ENCODE data around the gene SPTAN1.
"Not testable (repeated sequence)": the region's sequence is repeated elsewhere in the genome, so short reads cannot be mapped to it uniquely, and the experiment has no call there.

SPTAN1 gene

DNA sequence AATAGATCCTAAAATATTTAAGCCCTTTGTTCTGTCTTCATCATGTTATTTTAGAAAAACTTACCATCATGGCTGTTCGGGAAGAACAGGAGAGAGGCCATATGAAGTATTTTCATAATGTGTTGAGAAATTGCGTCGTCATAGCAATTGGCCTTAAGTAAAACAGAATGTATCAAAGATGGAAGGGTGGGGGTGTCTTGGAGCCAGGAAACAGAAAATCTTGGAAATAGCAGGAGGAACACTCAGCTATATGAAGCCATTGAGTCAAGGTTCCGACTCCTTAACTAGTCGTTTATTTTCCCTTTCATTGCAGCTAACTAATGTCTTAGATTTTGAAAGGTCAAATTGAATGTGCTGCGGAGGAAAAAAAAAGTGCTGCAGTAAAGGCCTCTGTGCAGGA is 1.3 kb downstream of the SPTAN1 start:
- DNase-seq, result no peak

DNA sequence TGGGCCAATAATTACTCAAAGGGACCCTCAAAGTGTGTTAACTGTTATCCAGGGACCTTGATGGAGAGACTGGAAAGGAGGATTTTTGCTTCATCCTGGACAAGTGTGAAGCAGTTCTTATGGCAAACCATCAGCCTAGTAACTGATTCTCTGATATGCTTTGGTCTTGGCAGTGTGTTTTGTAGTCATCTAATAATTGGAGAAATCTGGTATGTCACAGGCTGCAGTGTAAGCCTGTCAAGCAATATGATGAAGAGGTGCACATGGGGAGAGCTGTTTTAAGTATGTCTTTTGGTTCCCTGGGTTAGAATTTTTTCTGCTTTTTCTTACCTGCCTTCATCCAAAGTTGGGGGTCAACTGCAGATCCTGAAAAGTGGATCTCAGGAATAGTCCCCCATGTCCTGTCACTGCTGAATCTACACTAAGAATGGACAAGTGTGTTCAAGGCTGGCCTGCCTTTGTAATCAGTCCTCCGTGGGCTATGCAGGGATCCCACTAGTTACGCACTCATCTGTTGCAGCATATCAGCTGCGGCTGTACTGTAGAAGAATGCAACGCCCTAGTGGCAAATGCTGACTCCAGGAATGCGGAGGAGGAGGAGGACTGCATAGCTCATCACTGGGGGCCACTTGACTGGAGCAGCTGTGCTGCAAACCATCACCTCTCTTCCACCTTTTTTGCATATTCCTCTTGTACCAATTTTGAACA is 1.9 kb downstream of the SPTAN1 start:
- no peak for DNase-seq

DNA sequence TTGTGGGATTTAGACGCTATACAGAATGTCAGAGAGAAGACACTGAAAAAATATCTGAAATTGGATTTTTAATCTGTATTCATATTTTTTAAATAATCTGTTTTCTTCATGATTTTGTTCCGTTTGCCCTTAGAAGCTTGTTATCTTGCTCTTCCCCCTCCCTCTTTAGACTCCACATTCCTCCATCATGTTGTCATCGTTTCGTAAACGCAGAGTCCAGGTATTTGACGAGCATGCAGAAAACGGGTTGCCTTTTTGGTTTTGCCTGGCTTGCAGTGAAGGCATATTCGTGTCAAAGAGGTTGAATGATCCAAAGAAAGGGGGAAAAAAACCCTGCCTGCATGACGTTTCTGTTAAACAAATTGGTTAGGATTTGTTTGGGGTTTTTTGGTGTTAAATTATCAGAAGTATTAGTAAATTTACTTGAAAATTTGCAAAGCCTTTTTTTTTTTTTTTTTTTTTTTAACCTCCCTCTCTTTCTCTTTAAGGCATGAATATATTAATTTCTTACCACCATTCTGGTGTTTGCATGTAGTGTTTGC is 2.9 kb downstream of the SPTAN1 start:
- DNase-seq, result no peak

DNA sequence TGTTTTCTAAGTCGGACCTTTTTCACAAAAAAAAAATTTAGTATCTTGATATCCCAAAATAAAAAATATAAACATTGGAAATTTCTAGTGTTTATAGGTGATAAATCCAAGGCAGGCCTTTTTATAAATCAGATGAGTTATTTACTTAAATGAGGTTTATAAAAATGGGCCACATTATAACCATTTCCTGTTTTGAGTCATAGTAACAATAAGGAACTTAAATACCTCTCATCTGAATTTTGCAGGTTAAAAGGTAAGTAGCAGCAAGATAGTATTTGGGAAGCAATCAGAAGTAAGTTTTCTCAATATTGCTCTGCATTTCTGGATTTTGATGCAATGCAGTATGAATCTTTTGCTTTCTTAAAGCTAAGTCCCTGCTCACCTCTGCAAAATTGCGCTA is 3.9 kb downstream of the SPTAN1 start:
- DNase-seq, result no peak

DNA sequence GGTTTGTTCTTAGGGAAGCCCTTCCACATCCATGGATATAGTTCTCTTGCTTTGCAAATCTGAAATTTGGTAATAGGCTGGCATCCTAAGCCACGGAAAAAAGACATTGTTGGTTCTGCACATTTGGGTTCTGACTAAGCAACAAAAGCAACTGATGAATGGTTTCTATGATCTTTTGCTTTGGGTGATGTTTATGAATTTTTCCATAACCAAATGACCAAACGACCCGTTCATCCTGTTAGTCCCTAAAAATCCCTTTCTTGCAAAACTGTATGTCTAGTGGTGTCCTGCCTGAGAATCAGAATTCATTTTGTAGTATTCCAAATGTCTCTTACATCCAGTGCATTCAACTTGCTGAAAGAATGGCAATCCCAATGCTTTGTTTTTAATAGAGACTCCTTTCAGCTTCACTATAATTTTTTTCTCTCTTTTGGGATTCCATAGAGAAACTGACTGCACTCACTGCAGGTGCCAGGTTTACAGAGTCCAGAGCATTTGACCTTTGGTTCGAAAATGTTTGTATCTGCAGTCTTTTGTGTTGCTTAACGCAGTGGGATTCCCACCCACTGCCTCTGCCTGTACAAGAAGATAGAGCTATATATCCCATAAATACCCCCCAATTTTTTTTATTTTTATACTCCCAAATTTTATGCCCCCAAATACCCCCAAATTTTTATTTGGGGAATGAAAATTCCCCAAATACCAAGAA is 4.7 kb downstream of the SPTAN1 start:
- DNase-seq, result no peak

DNA sequence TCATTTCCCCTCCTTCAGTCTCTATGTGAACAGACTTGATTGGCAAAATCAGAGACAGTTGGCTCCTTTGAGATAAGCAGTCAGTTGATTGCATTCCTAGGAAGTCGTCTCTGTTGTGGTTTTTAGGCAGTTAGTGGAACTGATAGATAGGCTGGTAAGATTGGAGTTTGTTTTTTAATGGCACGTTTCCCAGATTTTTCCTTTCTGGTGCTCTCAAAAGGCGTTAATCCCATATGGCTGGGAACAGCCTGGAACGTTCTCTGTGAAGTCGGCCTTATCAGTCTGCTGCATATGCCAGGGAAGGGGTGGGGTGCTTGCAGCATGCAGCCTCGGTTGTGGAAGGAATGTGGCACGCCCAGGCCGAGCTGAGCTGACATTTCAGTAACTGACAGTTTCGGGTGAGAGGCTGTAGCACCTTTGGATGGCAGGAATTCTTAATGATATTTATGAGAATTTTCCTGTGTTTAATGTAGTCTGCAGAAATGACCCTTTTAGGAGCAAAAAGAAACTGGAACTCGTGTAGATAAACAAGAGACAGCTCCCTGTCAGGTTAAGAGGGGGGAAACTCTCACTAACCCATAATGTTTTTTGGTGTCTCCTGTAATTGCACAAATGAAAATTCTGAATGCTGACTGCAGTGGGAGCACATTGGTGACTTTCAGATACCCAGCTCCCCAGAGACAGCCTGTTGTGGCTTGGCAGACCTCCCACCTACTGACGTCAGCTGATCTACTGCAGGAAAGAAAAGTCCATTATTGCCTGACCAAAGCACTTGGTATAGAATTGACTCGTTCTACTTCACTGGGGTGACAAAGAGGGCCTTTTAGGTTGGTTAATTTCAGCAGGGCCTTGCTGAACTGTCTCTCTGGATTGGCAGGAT is 6.3 kb downstream of the SPTAN1 start:
- peak; percentile 34 to 57 for DNase-seq

DNA sequence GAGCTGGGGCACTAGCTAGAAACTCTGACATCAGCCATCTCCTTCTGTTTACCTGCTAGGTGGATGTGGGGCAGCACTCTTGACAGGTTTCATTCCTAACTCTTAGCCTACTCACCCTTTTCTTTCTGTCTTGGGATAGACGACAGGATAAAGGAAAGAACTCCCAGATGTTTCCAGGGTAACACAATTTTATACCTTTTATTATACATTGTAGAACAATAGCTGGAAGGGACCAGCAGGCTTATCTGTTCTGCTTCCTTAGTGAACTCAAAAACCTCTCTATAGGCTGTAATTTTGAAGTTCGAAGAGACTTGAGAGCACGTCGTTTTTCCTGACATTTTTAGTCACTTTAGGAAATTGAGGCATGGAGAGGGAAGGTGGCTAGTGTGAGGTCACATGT is 13.2 kb downstream of the SPTAN1 start:
- DNase-seq, result no peak

DNA sequence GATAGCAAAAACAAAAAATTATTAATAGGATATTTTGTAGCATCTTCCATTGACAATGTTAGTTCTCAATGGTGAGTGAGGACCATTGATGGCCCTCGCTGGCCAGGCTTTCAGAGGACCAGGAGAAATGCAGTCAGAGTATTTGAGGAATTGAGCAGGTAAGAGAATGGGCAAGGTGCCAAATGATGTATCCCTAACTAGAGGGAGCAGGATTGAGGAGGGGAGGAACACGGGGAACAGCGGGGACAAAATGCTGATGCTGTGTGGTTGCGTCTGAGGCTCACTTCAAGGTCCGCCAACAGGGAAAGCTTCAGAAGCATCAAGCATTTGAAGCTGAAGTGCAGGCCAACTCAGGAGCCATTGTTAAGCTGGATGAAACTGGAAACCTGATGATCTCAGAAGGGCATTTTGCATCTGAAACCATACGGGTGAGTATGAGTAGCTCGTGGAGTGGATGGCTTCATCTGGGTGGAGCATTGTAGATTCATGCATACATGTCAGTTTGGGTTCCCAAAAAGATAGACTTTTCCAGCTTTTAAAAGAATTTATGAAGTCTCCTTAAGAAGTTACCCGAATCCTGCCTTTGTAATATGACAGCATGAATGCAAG is 16.2 kb downstream of the SPTAN1 start:
- DNase-seq, result no peak

DNA sequence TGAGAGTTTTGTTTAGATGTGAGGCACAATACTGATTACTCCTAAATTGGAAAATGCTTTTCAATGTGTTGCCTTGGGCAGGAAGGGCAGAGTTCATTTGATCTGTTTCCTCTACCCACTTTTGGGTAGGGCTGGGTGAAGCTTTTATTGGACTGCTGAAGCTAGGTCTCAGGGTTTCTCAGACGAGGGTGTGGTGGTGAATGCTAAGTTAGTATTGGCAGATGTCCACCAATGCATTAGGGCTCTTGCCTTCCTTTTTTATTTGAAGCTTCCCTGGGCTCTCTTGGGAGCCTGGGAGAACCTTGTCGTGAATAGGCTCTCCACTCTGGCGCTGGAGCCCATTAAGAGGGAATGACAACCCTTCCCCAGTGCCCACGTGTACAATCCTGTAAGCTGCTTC is 23.1 kb downstream of the SPTAN1 start:
- DNase-seq, result no peak

DNA sequence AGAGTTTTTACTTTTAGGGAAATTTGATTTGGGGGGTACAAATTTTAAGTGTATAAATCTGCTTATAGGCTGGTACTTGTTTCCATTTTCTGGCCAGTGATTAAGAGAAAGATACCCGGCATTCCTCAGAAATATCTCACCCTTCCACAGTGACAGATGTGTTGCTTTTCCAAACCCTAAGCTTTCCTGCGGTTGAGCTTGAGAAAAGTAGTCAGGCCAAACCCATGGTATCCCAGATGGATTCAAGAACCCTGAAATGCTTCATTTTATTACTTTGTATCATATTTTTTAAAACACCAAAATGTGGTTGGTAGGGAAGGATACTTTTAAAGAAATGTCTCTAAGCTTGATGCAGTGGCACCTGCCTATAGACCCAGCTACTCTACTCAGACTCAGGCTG is 23.5 kb downstream of the SPTAN1 start:
- DNase-seq, result no peak

DNA sequence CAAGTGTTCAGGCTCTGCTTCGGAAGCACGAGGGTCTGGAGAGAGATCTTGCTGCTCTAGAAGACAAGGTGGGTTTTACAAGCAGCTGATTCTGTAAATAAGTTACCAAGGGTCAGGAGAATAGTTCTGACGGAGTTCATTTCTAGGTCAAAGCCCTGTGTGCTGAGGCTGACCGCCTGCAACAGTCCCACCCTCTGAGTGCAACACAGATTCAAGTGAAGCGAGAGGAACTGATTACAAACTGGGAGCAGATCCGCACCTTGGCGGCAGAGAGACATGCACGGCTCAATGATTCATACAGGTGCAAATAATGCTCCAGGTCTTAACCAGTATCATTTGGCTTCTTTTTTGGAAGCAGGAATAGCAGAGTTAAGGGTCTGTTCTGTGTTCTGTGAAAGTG is 24.8 kb downstream of the SPTAN1 start:
- DNase-seq, result no peak

DNA sequence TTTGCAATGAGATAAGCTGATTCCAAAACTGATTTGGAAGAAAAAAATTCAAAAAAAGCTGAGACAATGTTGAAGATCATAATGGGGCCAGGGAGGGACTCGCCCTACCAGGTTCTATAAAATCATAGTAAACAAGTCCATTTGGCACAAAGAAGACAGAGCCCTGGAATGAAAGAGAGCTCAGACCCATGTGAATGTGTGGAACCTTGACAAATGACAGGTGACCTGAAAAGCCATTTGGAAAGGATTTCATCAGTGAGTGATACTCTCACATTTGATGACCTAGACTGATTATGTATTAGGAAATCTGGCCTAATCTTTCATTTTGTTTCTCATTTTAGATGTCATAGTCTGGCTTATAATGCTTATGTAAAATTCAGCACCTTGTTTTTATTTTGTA is 26.8 kb downstream of the SPTAN1 start:
- DNase-seq, result no peak

DNA sequence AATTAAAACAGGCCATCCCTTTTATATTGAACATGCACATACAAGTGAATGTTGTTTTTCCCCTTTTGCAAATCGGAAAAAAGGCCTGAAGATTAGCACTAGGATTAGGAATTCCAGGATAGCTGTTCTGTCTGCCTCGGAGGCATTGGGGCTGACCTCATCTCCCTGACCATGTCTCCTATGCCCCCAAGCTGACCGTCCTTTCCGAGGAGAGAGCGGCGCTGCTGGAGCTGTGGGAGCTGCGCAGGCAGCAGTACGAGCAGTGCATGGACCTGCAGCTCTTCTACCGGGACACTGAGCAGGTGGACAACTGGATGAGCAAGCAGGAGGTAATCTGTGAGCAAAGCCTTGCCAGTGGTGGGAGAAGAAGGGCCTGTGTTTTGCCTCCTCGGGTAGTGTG is 28.3 kb downstream of the SPTAN1 start:
- DNase-seq, result no peak

DNA sequence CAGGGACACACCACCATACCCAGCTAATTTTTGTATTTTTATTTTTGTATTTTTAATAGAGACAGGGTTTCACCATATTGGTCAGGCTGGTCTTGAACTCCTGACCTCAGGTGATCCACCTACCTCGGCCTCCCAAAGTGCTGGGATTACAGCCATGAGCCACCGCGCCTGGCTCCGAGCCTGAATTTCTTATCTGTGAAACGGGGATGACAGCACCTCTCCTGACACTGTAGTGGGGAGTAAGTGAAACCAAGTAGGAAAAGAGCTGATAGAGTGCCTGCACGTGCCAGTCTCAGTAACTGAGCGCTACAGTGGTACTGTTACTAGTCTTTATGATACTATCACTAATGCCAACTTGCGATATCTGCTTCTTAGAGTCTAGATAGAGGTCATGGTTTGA is 32.8 kb downstream of the SPTAN1 start:
- not testable (repeated sequence) for DNase-seq

DNA sequence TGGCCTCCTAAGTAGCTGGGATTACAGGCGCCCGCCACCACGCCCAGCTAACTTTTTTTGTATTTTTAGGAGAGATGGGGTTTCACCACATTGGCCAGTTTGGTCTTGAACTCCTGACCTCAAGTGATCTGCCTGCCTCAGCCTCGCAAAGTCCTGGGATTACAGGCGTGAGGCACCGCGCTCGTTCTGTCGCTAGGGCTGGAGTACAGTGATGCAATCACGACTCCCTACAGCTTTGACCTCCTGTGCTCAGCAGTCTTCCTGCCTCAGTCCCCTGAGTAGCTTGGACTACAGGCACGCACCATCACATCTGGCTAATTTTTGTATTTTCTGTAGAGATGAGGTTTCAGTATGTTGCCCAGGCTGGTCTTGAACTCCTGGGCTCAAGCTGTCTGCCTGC is 34.5 kb downstream of the SPTAN1 start:
- not testable (repeated sequence) for DNase-seq

DNA sequence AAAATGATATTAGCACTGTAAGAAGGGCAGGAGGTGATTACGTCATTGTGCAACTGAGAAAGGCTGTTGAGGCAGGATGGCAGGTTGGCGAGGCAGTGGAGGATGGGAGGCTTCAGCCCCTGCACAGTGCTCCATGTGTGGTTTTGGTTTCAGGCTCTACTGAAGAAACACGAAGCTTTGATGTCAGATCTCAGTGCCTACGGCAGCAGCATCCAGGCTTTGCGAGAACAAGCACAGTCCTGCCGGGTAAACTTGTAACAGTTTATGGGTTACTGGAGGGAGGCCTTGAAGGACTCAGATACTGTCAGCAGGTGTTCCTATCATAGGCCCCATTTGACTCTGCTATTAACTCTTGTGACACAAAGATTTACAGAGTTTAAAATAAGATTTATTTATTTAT is 35.1 kb downstream of the SPTAN1 start:
- DNase-seq, result no peak

DNA sequence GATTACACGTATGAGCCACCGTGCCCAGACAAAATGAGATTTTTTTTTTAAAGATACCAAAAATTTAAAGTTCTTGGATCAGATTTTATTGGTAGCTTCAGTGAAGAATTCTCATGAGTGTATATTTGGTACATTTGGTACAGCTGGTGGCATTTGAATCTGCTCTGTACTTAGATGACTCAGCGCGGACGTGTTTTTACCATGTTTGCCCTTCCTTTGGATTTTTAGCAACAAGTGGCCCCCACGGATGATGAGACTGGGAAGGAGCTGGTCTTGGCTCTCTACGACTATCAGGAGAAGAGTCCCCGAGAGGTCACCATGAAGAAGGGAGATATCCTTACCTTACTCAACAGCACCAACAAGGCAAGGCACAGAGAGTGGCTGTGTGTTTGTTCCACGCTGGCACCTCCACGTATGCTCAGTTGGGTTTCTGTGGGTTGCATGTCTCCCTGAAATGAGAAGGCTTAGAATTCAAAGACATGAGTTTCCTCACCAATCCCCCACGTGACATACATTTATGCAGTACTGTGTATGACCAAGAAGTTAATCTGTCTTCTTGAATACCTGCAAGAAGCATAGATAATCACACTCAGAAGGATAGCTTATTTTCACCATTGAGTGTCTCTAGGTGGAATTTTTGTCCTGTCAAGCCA is 36.3 kb downstream of the SPTAN1 start:
- DNase-seq, result no peak

DNA sequence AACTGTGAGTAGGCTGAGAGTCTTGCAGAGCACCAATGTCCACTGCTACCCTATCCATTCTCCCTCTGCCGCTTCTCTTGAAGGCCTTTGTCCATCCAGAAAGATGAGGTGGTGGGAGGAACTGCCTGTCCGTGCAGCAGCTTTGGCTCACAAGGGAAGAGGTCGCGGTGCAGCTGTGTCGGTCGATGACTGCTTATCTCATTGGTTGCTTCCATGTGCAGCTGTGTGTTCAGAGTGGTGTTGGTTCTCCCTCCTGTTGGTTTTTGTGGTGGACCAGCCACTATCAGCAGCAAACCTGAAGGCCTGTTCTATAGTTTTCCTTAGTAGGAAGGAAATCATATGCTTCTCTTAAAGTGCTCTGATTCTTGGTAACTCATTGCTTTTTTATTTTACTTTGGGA is 40.7 kb downstream of the SPTAN1 start:
- DNase-seq, result no peak

DNA sequence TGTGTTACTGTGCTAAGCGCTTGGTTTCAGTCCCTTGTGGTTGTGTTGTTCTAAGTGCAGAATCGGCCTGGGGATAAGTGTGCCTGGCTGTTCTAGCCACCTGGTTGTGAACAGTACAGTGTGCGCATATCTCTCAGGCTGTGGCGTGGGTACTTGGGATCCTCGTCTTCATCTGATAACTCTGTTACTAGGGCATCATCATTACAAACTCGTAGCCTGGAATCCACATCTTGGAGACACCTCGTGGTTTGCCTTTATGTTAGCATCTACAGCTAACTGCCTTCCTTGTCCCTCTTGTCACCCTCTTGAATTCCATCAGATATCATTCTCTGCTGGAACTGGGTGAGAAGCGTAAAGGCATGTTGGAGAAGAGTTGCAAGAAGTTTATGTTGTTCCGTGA is 41.5 kb downstream of the SPTAN1 start:
- DNase-seq, result no peak

DNA sequence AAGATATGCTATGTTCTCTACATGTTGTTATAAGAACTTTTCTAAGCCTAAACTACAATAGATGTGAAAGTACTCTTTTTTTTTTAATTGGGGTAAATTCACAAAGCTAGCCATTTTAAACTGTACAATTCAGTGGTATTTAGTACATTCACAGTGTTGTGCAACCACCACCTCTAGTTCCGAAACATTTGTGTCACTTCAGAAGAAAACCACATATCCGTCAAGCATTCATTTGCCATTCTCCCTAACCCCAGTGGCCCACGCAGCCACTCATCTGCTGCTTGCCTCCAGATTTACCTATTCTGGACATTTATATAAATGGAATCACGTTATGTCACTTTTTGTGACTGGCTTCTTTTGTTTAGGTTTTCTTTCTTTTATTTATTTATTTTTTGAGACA is 43.1 kb downstream of the SPTAN1 start:
- no peak for DNase-seq

DNA sequence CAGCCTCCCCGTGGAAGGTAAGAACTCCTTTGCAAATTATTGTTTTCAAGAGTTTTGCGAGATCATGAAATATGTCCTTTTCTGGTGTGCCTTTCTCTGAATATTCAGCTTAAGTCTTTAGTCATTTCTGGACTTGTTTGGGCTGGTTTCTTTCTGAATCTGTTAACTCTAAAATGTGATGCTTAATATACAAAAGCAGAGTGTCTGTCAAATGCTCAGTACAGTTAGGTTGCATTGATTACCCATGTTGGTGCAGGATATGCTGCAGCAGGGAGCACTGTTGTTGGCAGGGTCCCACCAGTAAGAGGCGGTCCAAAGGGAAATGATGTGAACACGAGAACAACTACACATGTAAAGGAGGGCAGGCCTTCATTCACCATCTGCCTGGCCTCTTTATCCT is 47.7 kb downstream of the SPTAN1 start:
- no peak for DNase-seq

DNA sequence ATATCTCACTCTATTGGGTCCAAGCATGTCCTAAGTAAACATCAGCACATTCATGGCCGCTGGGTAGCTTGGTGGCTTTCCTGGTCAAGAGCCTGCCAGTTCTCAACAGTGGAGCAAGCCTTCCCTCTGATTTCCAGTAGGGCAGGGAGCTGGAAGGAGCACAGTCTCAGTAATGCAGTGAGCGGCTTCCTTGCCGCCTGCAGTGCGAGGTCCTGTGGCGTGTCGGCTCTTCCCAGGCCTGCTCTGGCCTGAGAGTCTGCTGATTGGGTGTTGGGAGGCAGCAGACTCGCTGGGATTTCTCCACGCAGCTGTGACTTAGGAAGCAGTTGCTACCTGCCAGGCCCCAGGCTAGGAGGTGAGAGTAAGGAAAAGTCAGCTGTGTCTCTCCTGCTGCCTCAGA is 51.3 kb downstream of the SPTAN1 start:
- no peak for DNase-seq

All from NCI-H2081 (cell line).